Stimulated activated CD8-positive, alpha-beta memory T cell treated with anti-CD3 and anti-CD28 coated beads, Interleukin-4, amount 100 ng/mL, for 4 hours (primary cell): ENCODE measurements around the gene COA3.

Experiments used
- DNase-seq, 2 donors: peaks; one replicate each; pipeline ENCODE4 v3.0.0-alpha.2; 2020; ENCODE audit warnings: low read depth in 2 of 2, low spot score in 1 of 2

Gene COA3

GRCh38 chr17:42754782-42755181 is 43.7 kb downstream of the COA3 start:
- no peak for DNase-seq

DNA sequence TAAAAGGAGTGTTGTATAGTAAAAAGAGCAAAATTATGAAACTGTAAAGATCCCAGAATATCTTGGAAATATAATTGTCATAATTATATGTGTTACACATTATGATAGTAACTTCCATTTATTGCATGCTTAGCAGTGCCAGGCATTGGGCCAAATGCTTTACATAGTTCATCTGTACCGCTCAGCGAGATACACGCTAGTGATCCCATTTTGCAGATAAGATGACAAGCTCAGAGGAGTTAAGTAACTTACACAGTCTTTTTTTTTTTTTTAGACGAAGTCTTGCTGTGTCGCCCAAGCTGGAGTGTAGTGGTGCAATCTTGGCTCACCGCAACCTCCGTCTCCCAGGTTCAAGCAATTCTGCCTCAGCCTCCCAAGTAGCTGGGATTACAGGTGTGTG is 46.9 kb downstream of the COA3 start:
- no peak for DNase-seq

DNA sequence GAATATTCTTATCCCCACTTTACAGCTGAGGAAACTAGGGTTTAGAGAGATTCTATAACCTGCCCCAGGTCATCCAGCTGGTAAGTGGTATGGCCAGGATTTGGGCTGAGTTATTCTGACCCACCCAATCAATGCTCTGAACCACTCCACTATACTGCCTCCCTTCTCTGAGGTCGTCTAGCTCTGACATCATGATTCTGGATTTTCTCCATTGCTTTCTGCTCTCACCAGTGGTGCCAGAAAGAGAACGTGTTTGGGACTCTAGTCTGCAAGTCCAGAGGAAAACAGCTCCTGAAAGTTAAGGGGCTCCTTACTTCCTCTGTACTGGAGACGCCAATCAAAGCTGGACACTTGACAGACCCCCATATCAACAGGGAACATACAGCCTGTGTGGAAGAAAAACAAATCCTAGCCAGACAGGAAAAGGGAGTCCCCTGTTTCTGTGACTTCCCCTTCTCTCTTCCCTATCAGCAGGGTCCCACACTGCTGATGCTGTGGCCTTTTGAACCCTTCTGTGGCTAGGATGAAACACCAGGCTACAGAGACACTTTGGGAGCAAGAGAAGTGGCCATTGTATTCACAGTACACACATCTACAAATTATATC is 47.7 kb downstream of the COA3 start:
- DNase-seq, result no peak

DNA sequence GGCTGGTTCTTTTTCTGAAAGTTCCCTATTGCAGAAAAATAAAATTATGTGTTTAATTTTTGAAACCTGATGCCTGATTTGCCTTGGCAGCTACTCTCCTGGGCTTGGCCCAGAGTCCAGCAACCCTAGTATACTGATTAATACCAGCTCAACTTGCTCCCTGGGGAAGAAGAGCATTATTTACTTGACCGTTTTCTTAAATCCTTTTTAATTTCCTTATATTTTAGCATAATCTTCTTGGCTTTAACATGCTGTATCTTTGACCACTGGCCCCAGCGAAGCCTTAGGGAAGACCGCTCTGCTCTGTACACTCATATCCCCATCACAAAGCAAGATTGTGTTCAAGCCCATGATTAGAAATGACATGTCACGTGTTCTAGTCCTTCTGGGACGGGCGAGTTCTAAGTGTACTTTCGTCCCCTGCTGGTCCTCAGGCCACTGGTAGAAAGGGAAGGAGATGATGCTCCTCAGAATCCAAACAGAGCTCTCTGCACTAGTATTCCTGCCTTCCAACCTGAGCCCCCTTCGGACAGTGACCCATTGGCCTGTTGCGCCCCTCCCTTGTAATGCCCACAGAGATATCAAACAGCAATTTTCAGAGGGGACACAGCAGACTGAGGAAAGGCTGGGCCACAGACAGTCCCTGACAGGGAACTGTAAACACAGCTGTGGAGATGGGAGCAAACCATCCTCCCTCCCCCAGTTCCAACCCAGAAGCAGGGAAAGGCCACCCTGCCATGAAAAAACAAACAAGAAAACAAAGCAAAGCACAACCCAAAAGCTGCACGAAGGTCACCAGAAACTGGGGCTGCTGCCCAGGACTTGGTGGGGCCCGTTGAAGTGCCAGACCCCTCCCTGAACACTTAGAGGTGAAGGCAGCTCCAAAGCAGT is 49.4 kb downstream of the COA3 start:
- no peak for DNase-seq

DNA sequence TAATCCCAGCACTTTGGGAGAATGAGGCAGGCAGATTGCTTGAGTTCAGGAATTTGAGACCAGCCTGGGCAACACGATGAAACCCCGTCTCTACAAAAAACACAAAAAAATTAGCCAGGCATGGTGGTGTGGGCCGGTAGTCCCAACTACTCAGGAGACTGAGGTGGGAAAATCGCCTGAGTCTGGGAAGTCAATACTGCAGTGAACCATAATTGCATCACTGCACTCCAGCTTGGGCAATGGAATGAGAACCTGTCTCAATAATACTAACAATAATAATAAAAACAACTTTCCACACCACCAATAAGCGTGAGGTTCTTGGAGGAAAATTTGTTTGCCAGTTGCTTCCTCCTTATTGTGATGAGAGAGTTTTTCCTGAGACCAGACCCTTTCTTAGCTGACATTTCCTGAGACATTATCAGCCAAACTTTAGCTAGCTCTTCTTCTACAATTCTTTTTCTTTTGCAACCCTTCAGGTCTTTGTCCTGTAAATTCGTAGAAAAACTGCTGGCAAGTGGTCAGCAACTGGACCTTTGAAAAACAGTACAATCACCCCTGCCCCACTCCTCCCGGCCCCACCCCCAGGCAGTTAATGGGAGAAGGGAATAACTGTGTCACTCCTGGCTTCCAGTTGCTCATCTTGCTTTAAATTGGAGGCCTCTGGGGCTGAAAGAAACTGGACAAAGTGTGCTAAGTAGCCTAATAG is 50.1 kb downstream of the COA3 start:
- DNase-seq, result no peak
